GM12878 (cell line): ENCODE results near the gene LFNG. TPM values are rescaled to one million over a fixed set of nuclear protein-coding genes. Genes with fewer than 3 reads are reported as not detected.

Experiments
- ATAC-seq: fragments of 200-7000 bp; cut with Tn5 transposase; 3 replicates; pipeline ENCODE4 v1.9.1; 2020; ENCODE audit warnings: mild to moderate bottlenecking, moderate library complexity
- BruUV-seq: library from RNA; stranded (reverse); fragments of 400-500 nt; replicated peaks from 2 replicates; lab custom pipeline; 2021; lab: Mats Ljungman, UMichigan
- CTCF ChIA-PET: fragments of 300-600 bp; sonication (Branson Sonifier 250); formaldehyde crosslinking; extraction: SDS; loops from one replicate; lab custom pipeline; 2021; ENCODE audit warnings: inconsistent platforms; lab: Yijun Ruan, JAX
- POLR2A ChIA-PET: fragments of 350-600 bp; formaldehyde crosslinking; extraction: SDS; loops from one replicate; lab custom pipeline; 2021; ENCODE audit warnings: inconsistent platforms; lab: Charles Lee
- RAD21 ChIA-PET: fragments of 300-600 bp; sonication (Branson Sonifier 250); formaldehyde crosslinking; loops from one replicate; lab custom pipeline; 2023; ENCODE audit warnings: antibody characterized with exemption; ENCODE audit not compliant: unreplicated experiment; lab: Charles Lee
- SMC1A ChIA-PET: fragments of 300-600 bp; sonication (Branson Sonifier 250); formaldehyde crosslinking; loops from one replicate; lab custom pipeline; 2023; ENCODE audit not compliant: unreplicated experiment, uncharacterized antibody; lab: Charles Lee
- DNase-seq: peaks from one replicate; pipeline ENCODE4 v3.0.0-alpha.2; 2011; ENCODE audit warnings: low read depth, low spot score
- FAIRE-seq: peaks from 3 replicates; lab custom pipeline; 2011; peaks lifted over from hg19 to GRCh38; lab: Jason Lieb, UNC
- H2AFZ ChIP-seq: 2 replicates; pipeline ENCODE4 v1.6.0; 2011; ENCODE audit warnings: low read depth, low read length, control low read depth; ENCODE audit not compliant: control insufficient read depth
- H3K27ac ChIP-seq: 2 replicates; pipeline ENCODE4 v1.5.1; 2011; ENCODE audit warnings: control low read depth; ENCODE audit not compliant: control insufficient read depth, insufficient read depth
- H3K27me3 ChIP-seq, 2 experiments: replicated peaks in 1 of 2; 2 replicates each; pipeline versions ENCODE4 v1.6.0 to v1.6.1; 2011; ENCODE audit warnings: low read length in 1 of 2; ENCODE audit not compliant: control insufficient read depth in 2 of 2, insufficient read depth in 2 of 2
- H3K36me3 ChIP-seq, 2 experiments: 2 replicates each; pipeline ENCODE4 v1.5.1; 2011; ENCODE audit warnings: low read length in 1 of 2; ENCODE audit not compliant: control insufficient read depth in 2 of 2, insufficient read depth in 2 of 2
- H3K4me1 ChIP-seq: 2 replicates; pipeline ENCODE4 v1.6.1; 2011; ENCODE audit warnings: mild to moderate bottlenecking, low read length, moderate library complexity, mixed read lengths; ENCODE audit not compliant: control insufficient read depth, insufficient read depth
- H3K4me2 ChIP-seq: 2 replicates; pipeline ENCODE4 v1.6.0; 2011; ENCODE audit warnings: control low read depth; ENCODE audit not compliant: control insufficient read depth, insufficient read depth
- H3K4me3 ChIP-seq: fragments of 200-600 bp; sonication (generic); 2 replicates; pipeline ENCODE4 v1.5.1; 2016
- H3K79me2 ChIP-seq: 2 replicates; pipeline ENCODE4 v1.6.0; 2011; ENCODE audit warnings: low read length; ENCODE audit not compliant: control insufficient read depth, insufficient read depth
- H3K9ac ChIP-seq: 2 replicates; pipeline ENCODE4 v1.8.0; 2011; ENCODE audit warnings: low read length, control low read depth, mixed read lengths; ENCODE audit not compliant: control insufficient read depth, insufficient read depth
- H3K9me3 ChIP-seq: replicated peaks from 3 replicates; pipeline ENCODE4 v1.5.1; 2011; ENCODE audit warnings: mild to moderate bottlenecking, low read length; ENCODE audit not compliant: control insufficient read depth, insufficient read depth
- H4K20me1 ChIP-seq: 2 replicates; pipeline ENCODE4 v1.6.0; 2011; ENCODE audit not compliant: control insufficient read depth, insufficient read depth
- BRCA1 ChIP-seq: IDR thresholded peaks from 2 replicates; pipeline ENCODE4 v1.6.1; 2011; ENCODE audit warnings: low read depth, low read length, improper control_type of control experiment
- E2F8 ChIP-seq: fragments of 450-650 bp; IDR thresholded peaks from 2 replicates; pipeline ENCODE4 v1.6.1; 2018; ENCODE audit warnings: mild to moderate bottlenecking, low read depth, moderate library complexity; ENCODE audit not compliant: partially characterized antibody
- HDAC6 ChIP-seq: fragments of 200-600 bp; sonication (generic); IDR thresholded peaks from one replicate; pipeline ENCODE4 v1.8.0; 2017; ENCODE audit warnings: antibody characterized with exemption; ENCODE audit not compliant: unreplicated experiment
- JUND ChIP-seq: IDR thresholded peaks from 2 replicates; pipeline ENCODE4 v1.6.1; 2012; ENCODE audit warnings: low read depth, mild to moderate bottlenecking, low read length, improper control_type of control experiment, moderate library complexity
- NKRF ChIP-seq: fragments of 450-650 bp; conservative IDR thresholded peaks from 2 replicates; pipeline ENCODE4 v1.6.1; 2017; ENCODE audit warnings: mild to moderate bottlenecking, moderate library complexity
- WGBS: methylation state at CpG from one replicate; pipeline ENCODE4 v1.1.6; 2016; ENCODE audit warnings: low lambda C conversion rate; ENCODE audit not compliant: insufficient replicate concordance, insufficient coverage; ENCODE audit errors: missing lambda C conversion rate; 5-methylcytosine and 5-hydroxymethylcytosine counted together
- in situ Hi-C: fragments of 300-500 bp; cut with MboI; formaldehyde crosslinking; loops from 9 replicates; pipeline ENCODE4 v1.14.3; 2018; ENCODE audit warnings: mixed read lengths
- intact Hi-C: fragments of 100-400 bp; cut with micrococcal nuclease; formaldehyde crosslinking; loops from one replicate; pipeline ENCODE4 v1.14.2; 2022; ENCODE audit not compliant: unreplicated experiment
- polyA plus RNA-seq, 11 experiments: library from polyadenylated mRNA; depleted of rRNA in 4 of 11; unstranded in 6 of 11; stranded (reverse) in 5 of 11; fragments of >200 nt; fragmentation: Nextera tagmentation in 4 of 11; fragmentation: Illumina TruSeq in 1 of 11; extraction: Ambion mirVana in 4 of 11; extraction: Trizol in 1 of 11; gene quantifications; 1 replicate in 1 of 11; 2 replicates in 10 of 11; pipeline versions ENCODE4 v1.2.1 to v1.2.3, GENCODE V29; 2011 to 2016; ENCODE audit warnings: inconsistent platforms in 2 of 11, missing spikeins in 2 of 11, low read depth in 1 of 11
- total RNA-seq, 4 experiments: library from RNA; depleted of rRNA in 3 of 4; stranded (reverse); fragments of >200 nt in 3 of 4; fragmentation: Illumina TruSeq in 1 of 4; extraction: Trizol in 1 of 4; gene quantifications; 2 replicates each; pipeline versions ENCODE4 v1.2.1 to v1.2.3, GENCODE V29; 2013 to 2021
- TF ChIP-seq, protein P1 (sequence below): fragments of 150-350 bp; IDR thresholded peaks from 2 replicates; pipeline ENCODE4 v1.6.1; 2014; ENCODE audit warnings: mild to moderate bottlenecking, low read depth, low read length
- TF ChIP-seq, protein P2 (sequence below): fragments of 450-650 bp; IDR thresholded peaks from 2 replicates; pipeline ENCODE4 v1.6.1; 2017; ENCODE audit warnings: low read depth, mild to moderate bottlenecking, moderate library complexity
- TF ChIP-seq, protein P3 (sequence below): fragments of 450-650 bp; IDR thresholded peaks from 2 replicates; pipeline ENCODE4 v1.6.1; 2017; ENCODE audit warnings: mild to moderate bottlenecking, low read depth, inconsistent platforms; ENCODE audit not compliant: poor library complexity, severe bottlenecking

LFNG gene
- total and polyA plus RNA-seq, 10 of the 15 experiments (the other 5 are each of a cell fraction or from before 2014, with no cell fraction given): 0.09 to 0.68 (median 0.33) TPM; not detected in 2

- in situ Hi-C loops (no loop called here), intact Hi-C loops (no loop called here)
- ATAC-seq: no peak
- ChIA-PET SMC1A (no interaction called here), POLR2A (no interaction called here), RAD21 (interaction anchor here (0.6 kb wide), 1 partner anchor 19 kb away, joined by 3 read pairs; no protein-coding TSS in a partner anchor), CTCF (no interaction called here)
- Histone ChIP-seq H3K9me3 (no peaks in the 10 kb centered on the region), H3K9ac (no peak overlapping the region), H2AFZ (no peak overlapping the region), H3K4me2 (no peak overlapping the region), H3K4me3 (no peak overlapping the region), H3K36me3 (peaks cover 4 to 23% of the 10 kb centered on the region in 2 experiments), H4K20me1 (no peaks in the 10 kb centered on the region), H3K4me1 (no peaks in the 10 kb centered on the region), H3K27ac (no peak overlapping the region), H3K27me3 (no peaks in the 10 kb centered on the region), H3K79me2 (no peaks in the 10 kb centered on the region)
- 97% methylated on average over 31 of the region's 31 CpGs for WGBS
- FAIRE-seq: no peak
- DNase-seq: no peak
- no TSS peak for BruUV-seq
- TF ChIP-seq E2F8 (no peak), JUND (no peak), NKRF (no peak), BRCA1 (no peak), HDAC6 (no peak)
- TF ChIP-seq, protein P1, sequence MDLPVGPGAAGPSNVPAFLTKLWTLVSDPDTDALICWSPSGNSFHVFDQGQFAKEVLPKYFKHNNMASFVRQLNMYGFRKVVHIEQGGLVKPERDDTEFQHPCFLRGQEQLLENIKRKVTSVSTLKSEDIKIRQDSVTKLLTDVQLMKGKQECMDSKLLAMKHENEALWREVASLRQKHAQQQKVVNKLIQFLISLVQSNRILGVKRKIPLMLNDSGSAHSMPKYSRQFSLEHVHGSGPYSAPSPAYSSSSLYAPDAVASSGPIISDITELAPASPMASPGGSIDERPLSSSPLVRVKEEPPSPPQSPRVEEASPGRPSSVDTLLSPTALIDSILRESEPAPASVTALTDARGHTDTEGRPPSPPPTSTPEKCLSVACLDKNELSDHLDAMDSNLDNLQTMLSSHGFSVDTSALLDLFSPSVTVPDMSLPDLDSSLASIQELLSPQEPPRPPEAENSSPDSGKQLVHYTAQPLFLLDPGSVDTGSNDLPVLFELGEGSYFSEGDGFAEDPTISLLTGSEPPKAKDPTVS: no peak
- TF ChIP-seq, protein P2, sequence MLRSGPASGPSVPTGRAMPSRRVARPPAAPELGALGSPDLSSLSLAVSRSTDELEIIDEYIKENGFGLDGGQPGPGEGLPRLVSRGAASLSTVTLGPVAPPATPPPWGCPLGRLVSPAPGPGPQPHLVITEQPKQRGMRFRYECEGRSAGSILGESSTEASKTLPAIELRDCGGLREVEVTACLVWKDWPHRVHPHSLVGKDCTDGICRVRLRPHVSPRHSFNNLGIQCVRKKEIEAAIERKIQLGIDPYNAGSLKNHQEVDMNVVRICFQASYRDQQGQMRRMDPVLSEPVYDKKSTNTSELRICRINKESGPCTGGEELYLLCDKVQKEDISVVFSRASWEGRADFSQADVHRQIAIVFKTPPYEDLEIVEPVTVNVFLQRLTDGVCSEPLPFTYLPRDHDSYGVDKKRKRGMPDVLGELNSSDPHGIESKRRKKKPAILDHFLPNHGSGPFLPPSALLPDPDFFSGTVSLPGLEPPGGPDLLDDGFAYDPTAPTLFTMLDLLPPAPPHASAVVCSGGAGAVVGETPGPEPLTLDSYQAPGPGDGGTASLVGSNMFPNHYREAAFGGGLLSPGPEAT: no peak
- TF ChIP-seq, protein P3, sequence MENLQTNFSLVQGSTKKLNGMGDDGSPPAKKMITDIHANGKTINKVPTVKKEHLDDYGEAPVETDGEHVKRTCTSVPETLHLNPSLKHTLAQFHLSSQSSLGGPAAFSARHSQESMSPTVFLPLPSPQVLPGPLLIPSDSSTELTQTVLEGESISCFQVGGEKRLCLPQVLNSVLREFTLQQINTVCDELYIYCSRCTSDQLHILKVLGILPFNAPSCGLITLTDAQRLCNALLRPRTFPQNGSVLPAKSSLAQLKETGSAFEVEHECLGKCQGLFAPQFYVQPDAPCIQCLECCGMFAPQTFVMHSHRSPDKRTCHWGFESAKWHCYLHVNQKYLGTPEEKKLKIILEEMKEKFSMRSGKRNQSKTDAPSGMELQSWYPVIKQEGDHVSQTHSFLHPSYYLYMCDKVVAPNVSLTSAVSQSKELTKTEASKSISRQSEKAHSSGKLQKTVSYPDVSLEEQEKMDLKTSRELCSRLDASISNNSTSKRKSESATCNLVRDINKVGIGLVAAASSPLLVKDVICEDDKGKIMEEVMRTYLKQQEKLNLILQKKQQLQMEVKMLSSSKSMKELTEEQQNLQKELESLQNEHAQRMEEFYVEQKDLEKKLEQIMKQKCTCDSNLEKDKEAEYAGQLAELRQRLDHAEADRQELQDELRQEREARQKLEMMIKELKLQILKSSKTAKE: no peak
Measured at GRCh38 chr7:2546776-2547586, 27.4 kb downstream of the LFNG start.
